ENCODE data around the gene NEK6.

NEK6 gene

DNA sequence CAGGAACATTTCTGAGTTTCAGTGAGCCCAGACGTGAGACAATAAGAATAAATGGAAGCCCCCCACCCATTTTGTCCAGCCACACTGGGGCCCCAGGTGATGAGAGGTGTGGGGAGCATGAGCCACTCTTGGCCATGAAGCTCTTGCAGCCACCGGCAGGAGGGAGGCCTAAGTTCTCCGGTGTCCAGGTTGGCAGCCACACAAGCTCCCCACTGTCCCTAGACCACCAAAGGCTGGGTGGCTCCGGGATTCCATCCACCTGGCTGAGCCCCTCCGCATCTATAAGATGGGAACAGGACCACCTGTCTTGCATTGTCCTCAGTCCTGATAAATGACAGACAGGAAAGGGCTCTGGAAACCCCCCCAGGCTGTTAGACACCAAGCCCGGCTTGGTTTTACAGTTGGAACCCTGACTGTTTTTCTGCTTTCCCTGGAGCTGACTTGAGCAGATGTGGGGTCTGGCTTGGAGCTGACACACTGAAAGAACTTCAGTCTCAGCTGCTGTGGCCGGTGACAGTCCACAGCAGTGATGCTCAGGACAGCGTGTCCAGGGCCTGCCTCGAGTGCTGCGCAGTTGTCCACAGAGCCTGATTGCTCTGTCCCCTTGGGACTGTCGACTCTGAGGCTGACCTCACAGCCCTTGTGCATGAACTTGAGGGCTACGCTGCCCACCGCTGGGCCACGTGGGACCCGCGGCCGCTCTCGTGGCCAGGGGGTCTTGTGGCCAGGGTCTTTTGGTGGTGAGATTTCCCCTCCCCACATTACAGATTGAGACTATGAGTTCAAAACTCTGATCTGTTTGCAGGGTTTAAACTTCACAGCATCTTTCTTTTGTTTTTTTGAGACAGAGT lies 82.7 kb downstream of the NEK6 start:
- Histone ChIP-seq H3K4me3 (ENCODE audit: low read depth in 1 of 2, low read length in 2 of 2) (no peak overlapping the region), H3K27ac (ENCODE audit: low read length) (no peak overlapping the region), H2AFZ (ENCODE audit: low read depth, low read length) (no peak overlapping the region), H3K4me1 (ENCODE audit: insufficient read depth, low read length) (no peaks in the 10 kb centered on the region), H3K36me3 (ENCODE audit: insufficient read depth, low read length) (no peaks in the 10 kb centered on the region), H3K27me3 (ENCODE audit: insufficient read depth, low read length, poor library complexity) (no peaks in the 10 kb centered on the region), H3K4me2 (ENCODE audit: insufficient read depth, low read length) (no peak overlapping the region), H3K9me3 (ENCODE audit: insufficient read depth, low read length, severe bottlenecking) (no peaks in the 10 kb centered on the region), H3K9ac (ENCODE audit: low read depth, low read length) (no peak overlapping the region), H3K79me2 (ENCODE audit: insufficient read depth, low read length) (no peaks in the 10 kb centered on the region), H4K20me1 (ENCODE audit: insufficient read depth, low read length) (no peaks in the 10 kb centered on the region)
- DNase-seq (no peak), ATAC-seq (ENCODE audit: insufficient read depth, low read depth) (no peak)
- TF ChIP-seq EZH2 (IDR thresholded peaks at IDR 0.05; ENCODE audit: borderline replicate concordance, low read depth, low read length, severe bottlenecking): no peak
- TF ChIP-seq, protein P1, sequence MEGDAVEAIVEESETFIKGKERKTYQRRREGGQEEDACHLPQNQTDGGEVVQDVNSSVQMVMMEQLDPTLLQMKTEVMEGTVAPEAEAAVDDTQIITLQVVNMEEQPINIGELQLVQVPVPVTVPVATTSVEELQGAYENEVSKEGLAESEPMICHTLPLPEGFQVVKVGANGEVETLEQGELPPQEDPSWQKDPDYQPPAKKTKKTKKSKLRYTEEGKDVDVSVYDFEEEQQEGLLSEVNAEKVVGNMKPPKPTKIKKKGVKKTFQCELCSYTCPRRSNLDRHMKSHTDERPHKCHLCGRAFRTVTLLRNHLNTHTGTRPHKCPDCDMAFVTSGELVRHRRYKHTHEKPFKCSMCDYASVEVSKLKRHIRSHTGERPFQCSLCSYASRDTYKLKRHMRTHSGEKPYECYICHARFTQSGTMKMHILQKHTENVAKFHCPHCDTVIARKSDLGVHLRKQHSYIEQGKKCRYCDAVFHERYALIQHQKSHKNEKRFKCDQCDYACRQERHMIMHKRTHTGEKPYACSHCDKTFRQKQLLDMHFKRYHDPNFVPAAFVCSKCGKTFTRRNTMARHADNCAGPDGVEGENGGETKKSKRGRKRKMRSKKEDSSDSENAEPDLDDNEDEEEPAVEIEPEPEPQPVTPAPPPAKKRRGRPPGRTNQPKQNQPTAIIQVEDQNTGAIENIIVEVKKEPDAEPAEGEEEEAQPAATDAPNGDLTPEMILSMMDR (IDR thresholded peaks at IDR 0.05; ENCODE audit: borderline replicate concordance, extremely low read depth, low read length, poor library complexity, severe bottlenecking): no peak

DNA sequence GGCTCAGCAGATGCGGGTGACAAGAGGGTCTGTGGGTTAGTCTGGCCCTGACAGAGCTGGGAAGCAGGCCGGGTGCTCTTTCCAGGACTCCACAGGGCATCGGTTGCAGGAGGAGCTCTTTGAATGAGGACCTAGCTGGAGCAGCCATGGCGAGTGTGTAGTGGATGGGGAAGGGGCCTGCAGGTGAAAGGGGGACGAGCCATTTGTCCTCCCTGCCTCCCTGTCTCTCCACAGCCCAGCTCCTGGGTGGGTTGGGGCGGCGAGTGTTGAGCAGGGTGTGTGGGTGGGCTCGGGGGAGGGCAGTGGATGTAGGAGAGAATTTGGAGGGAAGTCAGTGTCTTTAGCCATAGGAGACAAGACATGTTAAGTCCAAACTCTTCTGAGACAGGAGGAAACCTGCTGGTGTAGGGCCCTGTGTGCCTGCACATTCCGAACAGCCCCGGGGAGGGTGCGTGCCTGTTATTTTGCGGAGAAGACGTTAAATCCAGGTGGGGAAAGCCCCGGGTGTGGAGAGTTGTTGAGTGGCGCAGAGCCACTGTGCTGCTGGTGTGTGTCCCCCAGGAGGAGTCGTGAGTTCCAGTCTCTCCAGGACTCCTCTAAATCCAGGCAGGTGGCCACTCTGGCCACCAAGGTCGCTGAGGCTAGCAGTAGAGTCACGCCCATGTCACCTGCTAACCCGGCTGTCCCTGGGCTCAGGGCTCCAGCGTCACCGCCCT lies 83.9 kb downstream of the NEK6 start:
- Histone ChIP-seq H3K79me2 (ENCODE audit: insufficient read depth, low read length) (no peaks in the 10 kb centered on the region), H3K9ac (ENCODE audit: low read depth, low read length) (no peak overlapping the region), H3K4me2 (ENCODE audit: insufficient read depth, low read length) (no peak overlapping the region), H3K27ac (ENCODE audit: low read length) (no peak overlapping the region), H3K9me3 (ENCODE audit: insufficient read depth, low read length, severe bottlenecking) (no peaks in the 10 kb centered on the region), H2AFZ (ENCODE audit: low read depth, low read length) (no peak overlapping the region), H3K36me3 (ENCODE audit: insufficient read depth, low read length) (no peaks in the 10 kb centered on the region), H3K27me3 (ENCODE audit: insufficient read depth, low read length, poor library complexity) (no peaks in the 10 kb centered on the region), H3K4me1 (ENCODE audit: insufficient read depth, low read length) (no peaks in the 10 kb centered on the region), H4K20me1 (ENCODE audit: insufficient read depth, low read length) (no peaks in the 10 kb centered on the region), H3K4me3 (ENCODE audit: low read depth in 1 of 2, low read length in 2 of 2) (no peak overlapping the region)
- no peak for TF ChIP-seq EZH2 (IDR thresholded peaks at IDR 0.05; ENCODE audit: borderline replicate concordance, low read depth, low read length, severe bottlenecking)
- TF ChIP-seq, protein P1 (IDR thresholded peaks at IDR 0.05; ENCODE audit: borderline replicate concordance, extremely low read depth, low read length, poor library complexity, severe bottlenecking): no peak
- DNase-seq (no peak), ATAC-seq (ENCODE audit: insufficient read depth, low read depth) (no peak)

DNA sequence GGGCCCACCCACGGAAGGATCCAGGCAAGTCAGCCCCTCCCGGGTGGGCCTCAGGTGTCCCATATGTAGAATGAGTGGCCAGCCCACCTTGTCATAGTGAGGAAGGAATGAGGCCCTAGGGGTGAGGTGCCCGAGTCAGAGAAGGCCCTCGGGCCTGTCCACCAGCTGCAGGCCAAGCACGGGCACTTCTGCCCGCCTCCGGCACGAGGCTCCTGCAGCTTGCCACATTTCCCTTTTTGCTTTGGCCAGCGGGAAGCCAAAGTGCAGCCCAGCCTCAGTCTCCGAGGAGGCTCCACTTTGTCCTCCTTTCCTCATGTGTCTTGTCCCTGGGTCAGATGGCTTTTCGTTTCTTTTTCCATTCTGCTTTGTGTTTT lies 84.6 kb downstream of the NEK6 start:
- Histone ChIP-seq H3K9me3 (ENCODE audit: insufficient read depth, low read length, severe bottlenecking) (no peaks in the 10 kb centered on the region), H3K4me2 (ENCODE audit: insufficient read depth, low read length) (no peak overlapping the region), H3K27ac (ENCODE audit: low read length) (no peak overlapping the region), H2AFZ (ENCODE audit: low read depth, low read length) (no peak overlapping the region), H4K20me1 (ENCODE audit: insufficient read depth, low read length) (no peaks in the 10 kb centered on the region), H3K79me2 (ENCODE audit: insufficient read depth, low read length) (no peaks in the 10 kb centered on the region), H3K27me3 (ENCODE audit: insufficient read depth, low read length, poor library complexity) (no peaks in the 10 kb centered on the region), H3K36me3 (ENCODE audit: insufficient read depth, low read length) (no peaks in the 10 kb centered on the region), H3K4me1 (ENCODE audit: insufficient read depth, low read length) (no peaks in the 10 kb centered on the region), H3K4me3 (ENCODE audit: low read depth in 1 of 2, low read length in 2 of 2) (no peak overlapping the region), H3K9ac (ENCODE audit: low read depth, low read length) (no peak overlapping the region)
- TF ChIP-seq, protein P1 (IDR thresholded peaks at IDR 0.05; ENCODE audit: borderline replicate concordance, extremely low read depth, low read length, poor library complexity, severe bottlenecking): no peak
- no peak for TF ChIP-seq EZH2 (IDR thresholded peaks at IDR 0.05; ENCODE audit: borderline replicate concordance, low read depth, low read length, severe bottlenecking)
- DNase-seq: no peak
- no peak for ATAC-seq (ENCODE audit: insufficient read depth, low read depth)
